Spleen (tissue), 7 donors: ENCODE results near the gene PPL.

Source experiments
- CTCF ChIP-seq, 11 experiments: fragments of 200-600 bp in 7 of 11; fragments of 450-650 bp in 4 of 11; sonication (generic) in 4 of 11; IDR thresholded peaks in 8 of 11; conservative IDR thresholded peaks in 3 of 11; 1 replicate in 7 of 11; 2 replicates in 4 of 11; pipeline versions ENCODE4 v1.4.0 to v1.8.0; 2016 to 2021; ENCODE audit warnings: antibody characterized with exemption in 11 of 11, inconsistent platforms in 4 of 11, mild to moderate bottlenecking in 1 of 11
- POLR2AphosphoS5 ChIP-seq, 3 donors: sonication (generic); formaldehyde crosslinking; IDR thresholded peaks; one replicate each; pipeline ENCODE4 v1.5.1; 2017; ENCODE audit warnings: antibody characterized with exemption in 3 of 3
- donor health status: DM: no; HTN: no; CAD: no; lungs with moderate emphysema.
- donor health status: DM: no; HTN: no; CAD: no.
- donor health status: DM: no; HTN: no; CAD: no.

DNA sequence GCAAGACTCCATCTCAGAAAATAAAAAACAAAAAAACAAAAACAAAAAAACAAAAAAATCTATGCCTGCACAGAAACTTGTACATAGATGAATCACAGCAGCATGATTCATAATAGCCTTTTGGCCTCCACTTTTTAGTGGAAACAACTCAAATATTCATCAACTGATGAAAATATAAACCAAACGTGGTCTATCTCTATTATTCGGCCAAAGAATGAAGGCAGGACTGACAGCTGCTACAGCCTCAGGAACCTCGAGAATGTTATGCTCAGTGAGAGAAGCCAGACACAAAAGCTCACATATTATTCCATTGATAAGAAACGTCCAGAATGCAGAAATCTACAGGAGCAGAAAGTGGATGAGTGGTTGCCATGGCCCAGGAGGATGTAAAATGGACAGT, 19.8 kb downstream of the PPL start:
- TF ChIP-seq POLR2AphosphoS5 (IDR thresholded peaks at IDR 0.05), result no peak
- TF ChIP-seq CTCF (IDR thresholded peaks at IDR 0.05 in 8 of 11, conservative IDR thresholded peaks at IDR 0.05 in 3 of 11), result no peak
